Activated T-helper 1 cell treated with Interleukin-2 at 50 U/mL for 16 hours (primary cell): ENCODE results near the gene TBC1D1.

Experiments
- DNase-seq: peaks from one replicate; pipeline ENCODE4 v3.0.0-alpha.2; 2020; ENCODE audit warnings: low read depth

TBC1D1 gene

GRCh38 chr4:38176165-38176564 is 285.3 kb downstream of the TBC1D1 start:
- no peak for DNase-seq

GRCh38 chr4:38177035-38177546 is 286.2 kb downstream of the TBC1D1 start:
- DNase-seq: peak; percentile 23

GRCh38 chr4:38177641-38178391 is 286.9 kb downstream of the TBC1D1 start:
- DNase-seq: peak; percentile 19

GRCh38 chr4:38178392-38178995 is 287.6 kb downstream of the TBC1D1 start:
- DNase-seq: no peak

DNA sequence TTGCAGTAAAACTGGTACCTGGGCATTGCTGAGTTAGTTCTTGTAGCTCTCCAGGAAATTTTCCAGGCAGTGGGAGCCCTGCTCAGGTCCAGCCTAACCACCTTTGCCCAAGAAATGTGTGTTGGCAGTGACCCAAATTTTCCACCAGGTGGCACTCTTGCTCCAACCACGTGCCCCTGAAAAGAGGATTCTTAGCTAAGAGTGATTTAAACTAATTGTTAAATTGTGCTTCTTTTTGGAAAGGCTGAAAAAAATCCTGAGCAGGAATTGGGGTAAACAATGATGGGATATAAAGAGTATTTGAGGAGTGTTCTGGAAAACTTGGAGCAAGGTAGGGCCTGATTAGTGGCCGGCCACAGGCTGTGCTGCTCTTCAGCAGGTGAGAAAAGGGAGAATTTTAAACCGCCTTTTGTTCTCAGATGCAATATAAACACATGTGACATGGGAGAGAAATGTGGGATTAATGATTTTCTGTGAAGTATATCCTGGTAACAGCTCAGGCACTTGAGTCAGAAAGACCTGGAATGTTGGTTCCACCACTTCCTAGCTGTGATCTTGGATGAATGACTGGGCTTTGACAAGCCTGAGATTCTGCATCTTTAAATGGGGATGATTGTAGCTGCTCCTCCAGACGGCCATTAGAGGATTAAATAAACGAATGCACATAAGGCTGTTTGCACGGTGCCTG is 288.9 kb downstream of the TBC1D1 start:
- DNase-seq: peak; percentile 49

DNA sequence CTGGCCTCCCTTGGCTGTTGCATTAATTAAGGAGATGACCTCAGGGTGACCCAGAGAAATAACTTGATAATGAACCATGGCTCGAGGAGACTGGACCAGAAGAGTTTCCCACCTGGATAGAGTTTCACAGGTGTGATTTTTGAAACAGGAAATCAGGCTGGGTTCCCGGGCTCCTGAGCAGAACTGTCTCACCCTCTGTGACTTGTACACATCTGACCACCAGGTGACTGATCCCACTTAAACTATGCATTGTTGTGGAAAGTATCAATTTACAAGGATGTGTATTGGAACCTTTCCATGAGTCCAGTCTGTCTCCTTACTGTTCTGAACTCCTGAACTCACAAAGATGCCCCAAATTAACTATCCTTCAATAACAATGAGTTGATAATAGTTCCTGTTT is 289.6 kb downstream of the TBC1D1 start:
- DNase-seq: no peak

DNA sequence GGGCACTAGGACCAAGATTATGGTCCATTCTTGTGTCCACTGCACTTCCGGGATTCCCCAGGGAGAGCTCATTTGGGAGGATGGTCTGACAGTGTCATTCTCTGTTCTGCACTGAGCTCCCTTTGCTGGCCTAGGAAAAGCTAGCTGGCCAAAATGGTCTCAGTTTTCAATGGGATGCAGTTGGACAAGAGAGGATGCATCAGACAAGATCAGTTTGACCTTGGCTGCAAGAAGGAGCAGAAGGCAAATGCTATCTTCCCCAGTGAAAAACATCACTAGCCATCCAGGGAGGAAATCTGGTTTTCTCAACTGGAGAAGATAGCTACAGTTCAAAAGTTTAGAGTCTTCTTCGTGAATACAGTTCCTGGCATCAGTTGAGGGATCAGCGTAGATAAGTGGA is 290.4 kb downstream of the TBC1D1 start:
- no peak for DNase-seq

GRCh38 chr4:38182334-38182998 is 291.6 kb downstream of the TBC1D1 start:
- DNase-seq: no peak

DNA sequence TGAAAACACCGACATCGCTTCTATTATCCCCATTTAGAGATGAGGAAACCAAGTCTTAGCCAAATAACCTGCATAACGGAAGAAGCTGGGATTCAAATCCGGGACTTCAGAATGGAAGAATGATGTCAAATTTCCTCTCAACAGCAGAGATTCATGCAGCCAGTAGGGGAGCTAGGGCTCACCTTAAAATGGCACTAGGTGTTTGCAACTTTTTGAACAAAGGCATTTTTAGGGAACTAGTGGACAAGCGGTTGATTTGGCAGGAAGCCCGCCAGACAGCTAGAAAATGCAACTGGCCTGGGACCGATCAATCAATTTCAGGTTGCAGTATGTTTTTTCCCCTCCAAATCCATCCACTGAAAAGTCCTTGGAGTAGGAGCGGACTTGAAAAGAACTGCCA is 293.5 kb downstream of the TBC1D1 start:
- no peak for DNase-seq

- no peak for DNase-seq
Measured at GRCh38 chr4:38185406-38186144, 294.7 kb downstream of the TBC1D1 start.

DNA sequence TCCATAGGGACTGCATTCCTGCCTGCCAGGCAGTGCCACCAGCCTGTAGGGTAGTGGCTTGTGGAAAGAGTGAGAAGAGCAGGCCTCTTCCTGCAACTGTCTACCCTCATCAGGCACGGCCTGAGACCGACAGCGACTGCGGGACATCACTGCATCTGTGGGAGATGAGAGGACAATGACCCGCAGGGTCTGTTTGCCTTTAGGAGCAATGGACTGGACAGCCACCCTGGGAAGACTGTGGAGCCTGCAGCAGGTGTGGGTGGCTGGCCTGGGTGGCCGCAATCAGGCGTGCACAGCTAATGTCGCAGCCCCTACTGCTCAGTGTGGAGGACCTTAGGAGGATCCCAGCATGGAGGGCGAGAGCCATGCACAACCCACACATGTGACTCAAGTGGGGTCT is 297.3 kb downstream of the TBC1D1 start:
- DNase-seq: no peak

DNA sequence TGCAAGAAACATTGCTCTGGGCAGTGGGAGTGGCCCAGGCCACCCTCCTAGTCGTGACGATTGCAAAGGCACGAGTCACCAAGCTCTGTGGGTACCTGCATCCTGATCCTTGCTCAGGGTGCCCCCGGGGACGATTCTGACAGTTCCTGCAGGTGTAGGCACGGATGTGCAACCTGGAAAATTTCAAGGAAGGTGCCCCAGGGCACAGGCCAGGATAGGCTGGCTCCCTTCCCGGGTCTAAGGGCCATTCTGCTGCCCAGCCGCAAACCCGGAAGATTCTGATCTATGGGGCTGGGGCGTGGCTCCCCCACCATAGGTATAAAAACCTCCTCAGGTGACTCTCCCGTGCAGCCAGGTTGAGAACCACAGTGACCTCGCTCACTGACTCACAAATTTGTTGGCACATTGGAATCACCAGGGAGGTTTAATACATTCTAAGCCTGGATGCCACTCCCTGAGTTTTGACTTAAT is 297.8 kb downstream of the TBC1D1 start:
- no peak for DNase-seq
